ENCODE results near the gene EVPL.

Gene EVPL

GRCh38 chr17:76017481-76018339 is 9.4 kb downstream of the EVPL start:
- Histone ChIP-seq H3K4me2 (ENCODE audit: insufficient read depth, low read length, poor library complexity, severe bottlenecking) (no peak overlapping the region), H4K8ac (ENCODE audit: low read depth, low read length) (no peak overlapping the region), H3K4ac (ENCODE audit: low read length) (peak overlapping the region; percentile 84), H3K36me3 (replicated peaks in 1 of 2; ENCODE audit: control insufficient read depth in 2 of 2, insufficient read depth in 2 of 2, low read length in 2 of 2) (no peaks in the 10 kb centered on the region), H3K9me3 (replicated peaks in 1 of 2; ENCODE audit: control insufficient read depth in 2 of 2, insufficient read depth in 1 of 2, low read depth in 1 of 2, low read length in 2 of 2) (no peaks in the 10 kb centered on the region), H4K91ac (ENCODE audit: low read depth, low read length, poor library complexity) (no peak overlapping the region), H3K79me1 (ENCODE audit: low read depth, low read length) (peaks cover 2% of the 10 kb centered on the region), H3K18ac (ENCODE audit: low read length) (peak overlapping the region; percentile 17), H2BK5ac (ENCODE audit: low read length) (no peak overlapping the region), H3K4me1 (ENCODE audit: control insufficient read depth in 2 of 2, insufficient read depth in 1 of 2, low read depth in 1 of 2, low read length in 2 of 2) (peaks cover 2 to 7% of the 10 kb centered on the region in 2 donors), H2AK5ac (ENCODE audit: low read depth, low read length) (peak overlapping the region; percentile 61), H2BK120ac (ENCODE audit: low read depth, low read length) (no peak overlapping the region), H2AFZ (ENCODE audit: low read length) (no peak overlapping the region), H2BK15ac (ENCODE audit: low read length) (no peak overlapping the region), H3K27me3 (ENCODE audit: control insufficient read depth in 3 of 3, insufficient read depth in 3 of 3, low read depth in 1 of 3, low read length in 3 of 3) (peaks cover 0 to 46% (median 0%) of the 10 kb centered on the region in 3 experiments), H2BK12ac (ENCODE audit: low read length) (no peak overlapping the region), H3K4me3 (ENCODE audit: low read length in 2 of 2) (no peak overlapping the region), H3K14ac (ENCODE audit: low read length) (peak overlapping the region; percentile 56), H3K23ac (ENCODE audit: low read depth, low read length, poor library complexity) (no peak overlapping the region), H3K27ac (replicated peaks; ENCODE audit: low read length) (no peak overlapping the region), H3K9ac (ENCODE audit: low read depth, low read length, poor library complexity) (peak overlapping the region; percentile 44)
- no CpG with 5 or more reads among the region's 21 CpGs for WGBS, 2 donors (ENCODE audit: extremely low coverage in 2 of 2, insufficient read length in 2 of 2, insufficient replicate concordance in 1 of 2)
- DNase-seq (ENCODE audit: low spot score) = no peak

- Histone ChIP-seq H3K36me3 (replicated peaks in 1 of 2; ENCODE audit: control insufficient read depth in 2 of 2, insufficient read depth in 2 of 2, low read length in 2 of 2) (no peaks in the 10 kb centered on the region), H3K4ac (ENCODE audit: low read length) (no peak overlapping the region), H2BK5ac (ENCODE audit: low read length) (peak overlapping the region; percentile 0), H3K14ac (ENCODE audit: low read length) (peak overlapping the region; percentile 17), H3K4me3 (ENCODE audit: low read length in 2 of 2) (no peak overlapping the region), H3K79me1 (ENCODE audit: low read depth, low read length) (peaks cover 2% of the 10 kb centered on the region), H2BK15ac (ENCODE audit: low read length) (peak overlapping the region; percentile 77), H3K9me3 (replicated peaks in 1 of 2; ENCODE audit: control insufficient read depth in 2 of 2, insufficient read depth in 1 of 2, low read depth in 1 of 2, low read length in 2 of 2) (no peaks in the 10 kb centered on the region), H2BK120ac (ENCODE audit: low read depth, low read length) (no peak overlapping the region), H3K27ac (replicated peaks; ENCODE audit: low read length) (no peak overlapping the region), H3K4me1 (ENCODE audit: control insufficient read depth in 2 of 2, insufficient read depth in 1 of 2, low read depth in 1 of 2, low read length in 2 of 2) (peaks cover 2 to 7% of the 10 kb centered on the region in 2 donors), H2BK12ac (ENCODE audit: low read length) (no peak overlapping the region), H3K27me3 (ENCODE audit: control insufficient read depth in 3 of 3, insufficient read depth in 3 of 3, low read depth in 1 of 3, low read length in 3 of 3) (peaks cover 0 to 42% (median 0%) of the 10 kb centered on the region in 3 experiments), H4K91ac (ENCODE audit: low read depth, low read length, poor library complexity) (no peak overlapping the region), H2AK5ac (ENCODE audit: low read depth, low read length) (peak overlapping the region; percentile 41), H3K23ac (ENCODE audit: low read depth, low read length, poor library complexity) (peak overlapping the region; percentile 88), H3K9ac (ENCODE audit: low read depth, low read length, poor library complexity) (peak overlapping the region; percentile 72), H4K8ac (ENCODE audit: low read depth, low read length) (peak overlapping the region; percentile 56), H3K18ac (ENCODE audit: low read length) (peak overlapping the region; percentile 41), H2AFZ (ENCODE audit: low read length) (no peak overlapping the region), H3K4me2 (ENCODE audit: insufficient read depth, low read length, poor library complexity, severe bottlenecking) (no peak overlapping the region)
- no peak for DNase-seq (ENCODE audit: low spot score)
- WGBS, 2 donors (ENCODE audit: extremely low coverage in 2 of 2, insufficient read length in 2 of 2, insufficient replicate concordance in 1 of 2) = no CpG with 5 or more reads among the region's 26 CpGs
Measured at GRCh38 chr17:76014925-76015261, 12.2 kb downstream of the EVPL start.

GRCh38 chr17:76014100-76014924 is 12.8 kb downstream of the EVPL start:
- Histone ChIP-seq H3K14ac (ENCODE audit: low read length) (no peak overlapping the region), H3K4me2 (ENCODE audit: insufficient read depth, low read length, poor library complexity, severe bottlenecking) (no peak overlapping the region), H2BK15ac (ENCODE audit: low read length) (peak overlapping the region; percentile 37), H3K4ac (ENCODE audit: low read length) (no peak overlapping the region), H3K36me3 (replicated peaks in 1 of 2; ENCODE audit: control insufficient read depth in 2 of 2, insufficient read depth in 2 of 2, low read length in 2 of 2) (no peaks in the 10 kb centered on the region), H3K9ac (ENCODE audit: low read depth, low read length, poor library complexity) (peak overlapping the region; percentile 30), H2BK120ac (ENCODE audit: low read depth, low read length) (no peak overlapping the region), H3K4me3 (ENCODE audit: low read length in 2 of 2) (no peak overlapping the region), H3K4me1 (ENCODE audit: control insufficient read depth in 2 of 2, insufficient read depth in 1 of 2, low read depth in 1 of 2, low read length in 2 of 2) (peaks cover 2 to 7% of the 10 kb centered on the region in 2 donors), H3K27ac (replicated peaks; ENCODE audit: low read length) (no peak overlapping the region), H2AFZ (ENCODE audit: low read length) (peak overlapping the region; percentile 91), H4K8ac (ENCODE audit: low read depth, low read length) (no peak overlapping the region), H4K91ac (ENCODE audit: low read depth, low read length, poor library complexity) (no peak overlapping the region), H3K18ac (ENCODE audit: low read length) (peak overlapping the region; percentile 86), H2AK5ac (ENCODE audit: low read depth, low read length) (peak overlapping the region; percentile 82), H3K23ac (ENCODE audit: low read depth, low read length, poor library complexity) (peak overlapping the region; percentile 88), H3K79me1 (ENCODE audit: low read depth, low read length) (peaks cover under 1% of the 10 kb centered on the region), H3K27me3 (ENCODE audit: control insufficient read depth in 3 of 3, insufficient read depth in 3 of 3, low read depth in 1 of 3, low read length in 3 of 3) (peaks cover 0 to 36% (median 0%) of the 10 kb centered on the region in 3 experiments), H2BK12ac (ENCODE audit: low read length) (no peak overlapping the region), H2BK5ac (ENCODE audit: low read length) (peak overlapping the region; percentile 0), H3K9me3 (replicated peaks in 1 of 2; ENCODE audit: control insufficient read depth in 2 of 2, insufficient read depth in 1 of 2, low read depth in 1 of 2, low read length in 2 of 2) (no peaks in the 10 kb centered on the region)
- WGBS, 2 donors (ENCODE audit: extremely low coverage in 2 of 2, insufficient read length in 2 of 2, insufficient replicate concordance in 1 of 2) = no CpG with 5 or more reads among the region's 19 CpGs
- DNase-seq (ENCODE audit: low spot score) = peak; percentile 76
